CD4-positive, alpha-beta memory T cell (primary cell): Measurements from ENCODE around the gene ZSCAN10. TPM values are rescaled to one million over a fixed set of nuclear protein-coding genes. Genes with fewer than 3 reads are reported as not detected.
A peak's percentile ranks its signal among the peaks of the same experiment; 100 is the strongest.

Experiments
- CTCF ChIA-PET: fragments of 350-600 bp; sonication (Branson Sonifier 250); formaldehyde crosslinking; loops from one replicate; lab custom pipeline; 2021; ENCODE audit warnings: inconsistent platforms; ENCODE audit not compliant: partially characterized antibody; lab: Charles Lee
- POLR2A ChIA-PET: fragments of 350-600 bp; sonication (Branson Sonifier 250); formaldehyde crosslinking; loops from one replicate; lab custom pipeline; 2021; ENCODE audit not compliant: partially characterized antibody; lab: Charles Lee
- DNase-seq, 5 donors: peaks; one replicate each; pipeline versions ENCODE4 v3.0.0 to v3.0.0-alpha.2; 2020 to 2022; ENCODE audit warnings: mixed read lengths in 1 of 5
- H3K27ac ChIP-seq: one replicate; pipeline ENCODE4 v1.7.0; 2013; ENCODE audit warnings: low read depth, low read length
- H3K27me3 ChIP-seq: 2 replicates; pipeline ENCODE4 v1.7.0; 2013; ENCODE audit warnings: mild to moderate bottlenecking, low read length, moderate library complexity; ENCODE audit not compliant: insufficient read depth
- H3K36me3 ChIP-seq: 2 replicates; pipeline ENCODE4 v1.7.0; 2013; ENCODE audit warnings: mild to moderate bottlenecking, low read length, moderate library complexity; ENCODE audit not compliant: insufficient read depth
- H3K4me1 ChIP-seq: 2 replicates; pipeline ENCODE4 v1.7.0; 2013; ENCODE audit warnings: mild to moderate bottlenecking, low read length, moderate library complexity; ENCODE audit not compliant: insufficient read depth
- H3K4me3 ChIP-seq, 2 donors: one replicate each; pipeline ENCODE4 v1.7.0; 2013; ENCODE audit warnings: low read length in 2 of 2, mild to moderate bottlenecking in 1 of 2
- H3K9me3 ChIP-seq, 2 donors: one replicate each; pipeline ENCODE4 v1.7.0; 2013; ENCODE audit warnings: low read length in 2 of 2, control low read depth in 1 of 2; ENCODE audit not compliant: control insufficient read depth in 1 of 2
- H3K27ac Mint-ChIP-seq, 7 donors: one replicate each; pipeline ENCODE4 v1.8.0; 2020 to 2021; ENCODE audit warnings: mixed read lengths in 7 of 7, mild to moderate bottlenecking in 6 of 7, inconsistent platforms in 3 of 7, moderate library complexity in 3 of 7
- H3K27me3 Mint-ChIP-seq, 2 donors: one replicate each; pipeline ENCODE4 v1.8.0; 2020 to 2021; ENCODE audit warnings: mixed read lengths in 2 of 2
- H3K36me3 Mint-ChIP-seq, 2 donors: one replicate each; pipeline ENCODE4 v1.8.0; 2020 to 2021; ENCODE audit warnings: mixed read lengths in 2 of 2, inconsistent platforms in 1 of 2, mild to moderate bottlenecking in 1 of 2
- H3K4me1 Mint-ChIP-seq, 4 donors: one replicate each; pipeline ENCODE4 v1.8.0; 2020 to 2021; ENCODE audit warnings: mixed read lengths in 4 of 4, mild to moderate bottlenecking in 1 of 4
- H3K4me3 Mint-ChIP-seq, 8 donors: one replicate each; pipeline ENCODE4 v1.8.0; 2020 to 2021; ENCODE audit warnings: mixed read lengths in 8 of 8, mild to moderate bottlenecking in 7 of 8, moderate library complexity in 6 of 8, inconsistent platforms in 3 of 8
- H3K9me3 Mint-ChIP-seq, 8 donors: one replicate each; pipeline ENCODE4 v1.8.0; 2020 to 2021; ENCODE audit warnings: mixed read lengths in 8 of 8, mild to moderate bottlenecking in 5 of 8, inconsistent platforms in 3 of 8, moderate library complexity in 1 of 8
- intact Hi-C: fragments of 100-400 bp; cut with micrococcal nuclease; formaldehyde crosslinking; loops from one replicate; pipeline ENCODE4 v1.15.1; 2023
- polyA plus RNA-seq, 2 donors: library from polyadenylated mRNA; unstranded; fragments of 300-500 nt; fragmentation: Illumina TruSeq; gene quantifications; one replicate each; pipeline ENCODE4 v1.2.3, GENCODE V29; 2021
- total RNA-seq, 2 experiments: library from RNA; stranded (reverse); gene quantifications; one replicate each; pipeline ENCODE4 v1.2.3, GENCODE V29; 2021

ZSCAN10 gene
- total and polyA plus RNA-seq, 4 experiments from 2014 or later = 0.15 TPM; not detected in 3

- peak overlapping the region; percentile 73 for H3K27ac ChIP-seq
- CTCF ChIA-PET = interaction anchor here (0.5 to 13.2 kb wide), 13 partner anchors 15 to 1268 kb away, joined by 3 to 376 read pairs (median 5); partner anchors contain the start of genes IL32 and ZSCAN10
- POLR2A ChIA-PET = interaction anchor here (0.7 to 10.2 kb wide), 41 partner anchors 8 to 1353 kb away, joined by 3 to 123 read pairs (median 6); partner anchors contain the start of genes CLUAP1, HCFC1R1, IL32 and MMP25
- Mint-ChIP-seq H3K4me3 (peak overlapping the region; percentile 87 to 99 (median 96)), H3K27ac (peak overlapping the region; percentile 86 to 94 (median 92)), H3K4me1 (peaks cover 10 to 42% (median 21%) of the 10 kb centered on the region in 4 donors), H3K27me3 (no peaks in the 10 kb centered on the region), H3K9me3 (no peaks in the 10 kb centered on the region), H3K36me3 (peaks cover 3 to 29% of the 10 kb centered on the region in 2 donors)
- no peaks in the 10 kb centered on the region for H3K9me3 ChIP-seq
- H3K4me3 ChIP-seq = peak overlapping the region; percentile 88 to 89
- peaks cover 24% of the 10 kb centered on the region for H3K4me1 ChIP-seq
- no peaks in the 10 kb centered on the region for H3K27me3 ChIP-seq
- intact Hi-C loops = no loop called here
- no peak for DNase-seq
- H3K36me3 ChIP-seq = peaks cover 8% of the 10 kb centered on the region
Observed at GRCh38 chr16:3135126-3135715, 36.1 kb upstream of the ZSCAN10 start.

- ChIA-PET POLR2A (interaction anchor here (0.5 to 10.2 kb wide), 46 partner anchors 9 to 1353 kb away, joined by 3 to 123 read pairs (median 5); partner anchors contain the start of genes CLUAP1, HCFC1R1, IL32 and MMP25), CTCF (interaction anchor here (0.7 to 13.2 kb wide), 14 partner anchors 10 to 131 kb away, joined by 3 to 376 read pairs (median 4); partner anchors contain the start of genes IL32 and ZSCAN10)
- H3K9me3 Mint-ChIP-seq = no peaks in the 10 kb centered on the region
- peak within 1 kb of the TSS; percentile 93 to 99 (median 98) for H3K4me3 Mint-ChIP-seq
- Histone ChIP-seq H3K9me3 (no peaks in the 10 kb centered on the region), H3K4me1 (peaks cover 31% of the 10 kb centered on the region), H3K27me3 (no peaks in the 10 kb centered on the region), H3K4me3 (peak within 1 kb of the TSS; percentile 89 to 97), H3K36me3 (peaks cover 8% of the 10 kb centered on the region), H3K27ac (peak within 1 kb of the TSS; percentile 93)
- H3K36me3 Mint-ChIP-seq = peaks cover 7 to 31% of the 10 kb centered on the region in 2 donors
- peak; percentile 92 to 98 (median 96) for DNase-seq
- intact Hi-C loops = loop anchor here (1.0 kb wide), 6 partner anchors 10 to 149 kb away; partner anchors contain the start of gene ZNF263
- no peaks in the 10 kb centered on the region for H3K27me3 Mint-ChIP-seq
- H3K4me1 Mint-ChIP-seq = peaks cover 15 to 47% (median 26%) of the 10 kb centered on the region in 4 donors
- H3K27ac Mint-ChIP-seq = peak within 1 kb of the TSS; percentile 94 to 99 (median 99)
Observed at GRCh38 chr16:3134338-3135125, 35.4 kb upstream of the ZSCAN10 start, which contains the start of gene ZNF213. TSS of gene ZNF213 (plus strand) at chr16:3135029. CDS start at chr16:3137281, 2,252 bp downstream.

GRCh38 chr16:3133844-3134243, 34.8 kb upstream of the ZSCAN10 start:
- Mint-ChIP-seq H3K4me3 (peak overlapping the region; percentile 93 to 99 (median 98)), H3K36me3 (peaks cover 4 to 29% of the 10 kb centered on the region in 2 donors), H3K4me1 (peaks cover 17 to 54% (median 31%) of the 10 kb centered on the region in 4 donors), H3K27me3 (no peaks in the 10 kb centered on the region), H3K27ac (peak overlapping the region; percentile 94 to 99 (median 99)), H3K9me3 (no peaks in the 10 kb centered on the region)
- Histone ChIP-seq H3K36me3 (peaks cover 4% of the 10 kb centered on the region), H3K27me3 (no peaks in the 10 kb centered on the region), H3K4me3 (peak overlapping the region; percentile 69 to 97), H3K4me1 (peaks cover 36% of the 10 kb centered on the region), H3K9me3 (no peaks in the 10 kb centered on the region), H3K27ac (peak overlapping the region; percentile 93)
- ChIA-PET POLR2A (interaction anchor here (0.5 to 10.2 kb wide), 34 partner anchors 8 to 367 kb away, joined by 3 to 123 read pairs (median 8); partner anchors contain the start of genes CLUAP1, HCFC1R1, IL32 and MMP25), CTCF (interaction anchor here (0.7 to 13.2 kb wide), 11 partner anchors 9 to 130 kb away, joined by 3 to 376 read pairs (median 5); partner anchors contain the start of genes IL32 and ZSCAN10)
- intact Hi-C loops = loop anchor here (1.0 kb wide), 6 partner anchors 10 to 149 kb away; partner anchors contain the start of gene ZNF263
- no peak for DNase-seq

- peak overlapping the region in 6 of 7 donors; percentile 3 to 78 (median 41) for H3K27ac Mint-ChIP-seq
- Histone ChIP-seq H3K9me3 (no peaks in the 10 kb centered on the region), H3K27me3 (no peaks in the 10 kb centered on the region), H3K4me1 (peaks cover 55% of the 10 kb centered on the region), H3K36me3 (no peaks in the 10 kb centered on the region), H3K27ac (no peak overlapping the region), H3K4me3 (no peak overlapping the region)
- H3K4me1 Mint-ChIP-seq = peaks cover 23 to 64% (median 42%) of the 10 kb centered on the region in 4 donors
- intact Hi-C loops = no loop called here
- DNase-seq = peak in 1 of 5 donors; percentile 29
- ChIA-PET CTCF (interaction anchor here (0.7 to 13.2 kb wide), 14 partner anchors 14 to 131 kb away, joined by 3 to 376 read pairs (median 13); partner anchors contain the start of genes IL32 and ZSCAN10), POLR2A (interaction anchor here (1.0 to 10.2 kb wide), 8 partner anchors 18 to 111 kb away, joined by 3 to 146 read pairs (median 8); partner anchors contain the start of gene ZSCAN10)
- peaks cover 4 to 19% of the 10 kb centered on the region in 2 donors for H3K36me3 Mint-ChIP-seq
- H3K9me3 Mint-ChIP-seq = no peaks in the 10 kb centered on the region
- H3K4me3 Mint-ChIP-seq = peak overlapping the region in 4 of 8 donors; percentile 4 to 16 (median 10)
- H3K27me3 Mint-ChIP-seq = no peaks in the 10 kb centered on the region
Observed at GRCh38 chr16:3131755-3132377, 32.8 kb upstream of the ZSCAN10 start.

GRCh38 chr16:3129137-3130131, 30.3 kb upstream of the ZSCAN10 start:
- POLR2A ChIA-PET = interaction anchor here (0.8 to 7.7 kb wide), 30 partner anchors 9 to 272 kb away, joined by 3 to 146 read pairs (median 6); partner anchors contain the start of genes HCFC1R1, IL32, PKMYT1 and THOC6

More at GRCh38 chr16:3129137-3130131, 30.3 kb upstream of the ZSCAN10 start:
- peak overlapping the region; percentile 83 to 96 (median 89) for H3K27ac Mint-ChIP-seq
- CTCF ChIA-PET = interaction anchor here (0.7 to 13.2 kb wide), 35 partner anchors 8 to 153 kb away, joined by 3 to 376 read pairs (median 8); partner anchors contain the start of genes HCFC1R1, IL32, THOC6 and ZNF205
- H3K4me3 ChIP-seq = peak overlapping the region; percentile 56 to 64
- H3K4me1 ChIP-seq = peaks cover 52% of the 10 kb centered on the region
- H3K9me3 Mint-ChIP-seq = no peaks in the 10 kb centered on the region
- H3K27me3 Mint-ChIP-seq = no peaks in the 10 kb centered on the region
- H3K36me3 Mint-ChIP-seq = peaks cover 4 to 10% of the 10 kb centered on the region in 2 donors
- H3K4me1 Mint-ChIP-seq = peaks cover 26 to 70% (median 42%) of the 10 kb centered on the region in 4 donors
- peak; percentile 89 to 92 (median 90) for DNase-seq
- peak overlapping the region; percentile 46 for H3K27ac ChIP-seq
- no peaks in the 10 kb centered on the region for H3K27me3 ChIP-seq
- peak overlapping the region; percentile 88 to 95 (median 94) for H3K4me3 Mint-ChIP-seq
- H3K9me3 ChIP-seq = no peaks in the 10 kb centered on the region
- intact Hi-C loops = loop anchor here (1.0 kb wide), 6 partner anchors 29 to 126 kb away; no protein-coding TSS in a partner anchor
- no peaks in the 10 kb centered on the region for H3K36me3 ChIP-seq
